CD4-positive, alpha-beta T cell treated with Interleukin-4 for 1 hour (primary cell): ENCODE measurements around the gene MYMK.

ENCODE experiments used
- DNase-seq, 2 donors: peaks; one replicate each; pipeline ENCODE4 v3.0.0-alpha.2; 2020 to 2022

The MYMK gene

DNA sequence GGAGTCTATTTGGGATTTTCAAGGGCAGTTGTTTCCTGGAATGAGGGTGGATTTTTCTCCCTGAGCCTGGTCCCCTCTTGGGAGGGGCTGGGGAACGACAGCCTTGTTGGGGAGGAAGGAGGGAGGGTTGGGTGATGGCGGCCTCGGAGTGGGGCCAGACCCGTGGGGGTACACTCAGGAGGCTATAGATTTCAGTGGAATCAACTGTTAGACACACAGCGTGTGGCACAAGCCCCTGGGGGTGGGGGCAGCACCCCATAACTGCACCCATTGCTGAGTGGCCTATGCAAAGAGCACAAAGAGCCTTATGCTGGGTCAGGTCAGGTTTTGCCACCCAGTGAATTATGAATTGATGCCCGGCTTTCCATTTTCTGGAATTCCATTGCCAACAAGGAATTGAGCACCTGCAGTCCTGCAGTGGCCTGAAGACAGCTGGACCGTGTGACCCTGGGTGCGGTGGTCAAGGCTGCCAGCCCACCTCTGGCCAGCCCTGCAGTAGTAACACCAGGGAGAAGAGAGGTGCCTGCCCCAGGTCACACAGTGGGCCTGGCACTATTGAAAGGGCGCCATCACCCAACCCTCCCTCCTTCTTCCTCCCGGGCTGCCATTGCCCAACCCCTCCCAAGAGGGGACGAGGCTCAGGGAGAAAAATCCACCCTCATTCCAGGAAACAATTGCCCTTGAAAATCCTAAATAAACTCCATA, 8.4 kb downstream of the MYMK start:
- no peak for DNase-seq

DNA sequence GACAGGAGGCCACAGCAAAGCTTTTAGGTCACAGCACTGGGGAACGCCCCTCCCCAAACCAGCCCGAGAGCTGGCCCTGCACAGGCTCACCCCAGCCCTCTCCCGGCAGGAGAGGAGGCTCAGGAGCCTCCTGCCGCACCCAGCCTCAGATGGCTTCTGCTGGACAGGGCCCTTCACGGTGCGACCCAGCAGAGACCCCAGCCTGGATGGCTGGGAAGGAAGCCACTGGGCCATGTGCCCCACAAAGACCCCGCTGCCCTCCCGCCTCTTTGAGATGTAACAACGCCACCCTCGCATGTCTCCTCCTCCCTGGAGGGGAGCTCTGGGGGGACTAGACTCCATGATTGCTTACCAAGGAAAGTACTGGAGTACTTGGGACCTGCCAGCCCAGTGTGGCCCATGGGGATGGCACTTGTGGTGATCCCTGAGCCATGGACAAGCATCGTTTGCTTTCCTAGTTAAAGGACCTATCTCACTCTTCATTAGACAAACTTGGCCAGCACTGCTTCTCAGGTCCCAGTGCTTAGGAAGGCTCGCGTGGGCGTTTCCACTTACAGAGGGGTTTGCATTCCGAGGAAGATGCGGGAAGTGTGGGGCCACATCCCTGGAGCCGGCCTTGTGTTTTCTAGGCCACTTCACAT, 9.0 kb downstream of the MYMK start:
- no peak for DNase-seq

DNA sequence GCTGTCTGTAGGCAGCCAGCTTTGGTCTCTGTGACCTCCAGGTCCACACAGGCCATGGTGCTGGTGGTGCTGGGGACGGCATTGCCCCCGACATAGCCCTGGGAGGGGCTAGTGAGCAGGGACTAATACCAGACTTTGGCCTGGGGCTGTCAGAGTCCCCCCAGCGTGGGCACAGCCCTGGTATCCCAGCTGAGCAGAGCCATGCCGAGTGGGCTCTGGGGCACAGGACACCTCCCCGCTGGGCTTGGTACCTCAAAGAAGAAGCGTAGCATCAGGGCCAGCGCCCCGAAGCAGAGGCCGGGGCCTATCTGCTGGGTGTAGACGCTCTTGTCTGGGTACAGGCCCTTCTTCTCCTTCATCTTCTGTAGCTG, 9.5 kb downstream of the MYMK start:
- DNase-seq = no peak

DNA sequence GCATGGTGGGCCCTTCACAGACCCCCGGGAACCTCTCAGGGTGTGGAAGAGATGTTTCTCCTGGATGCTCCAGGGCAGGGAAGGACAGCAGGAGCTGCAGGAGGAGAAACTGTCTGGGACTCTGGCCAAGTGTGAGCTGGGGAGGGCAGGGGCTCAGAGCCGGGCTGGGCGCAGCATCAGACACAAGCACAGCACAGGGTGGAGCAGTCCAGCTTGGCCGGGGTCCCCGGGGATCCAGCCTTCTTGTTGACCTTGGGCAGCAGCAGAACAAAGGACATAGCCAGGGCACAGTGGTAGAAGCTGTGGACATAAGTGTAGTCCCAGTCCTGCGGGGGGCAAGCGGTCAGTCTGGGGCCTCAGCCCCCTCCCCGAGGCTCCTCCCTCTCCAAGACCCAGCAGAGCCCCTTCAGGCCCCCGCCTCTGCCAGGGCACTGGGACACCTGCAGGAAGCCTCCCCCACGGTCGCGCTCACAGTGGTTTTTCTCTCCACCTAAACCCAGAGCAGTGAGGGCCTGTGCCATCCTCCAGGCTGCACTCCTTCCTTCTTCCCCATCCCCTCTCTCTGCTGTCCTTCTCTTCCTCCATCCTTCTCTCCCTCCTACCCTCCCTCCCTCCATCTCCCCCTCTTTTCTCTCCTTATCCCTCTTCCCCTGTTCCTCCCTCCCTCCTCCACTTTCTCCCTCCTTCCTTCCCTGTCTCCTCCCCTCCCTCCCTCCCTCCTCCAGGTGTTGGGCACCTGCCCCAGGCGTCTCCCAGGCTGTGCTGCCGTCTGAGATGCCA, 10.1 kb downstream of the MYMK start:
- DNase-seq = no peak

DNA sequence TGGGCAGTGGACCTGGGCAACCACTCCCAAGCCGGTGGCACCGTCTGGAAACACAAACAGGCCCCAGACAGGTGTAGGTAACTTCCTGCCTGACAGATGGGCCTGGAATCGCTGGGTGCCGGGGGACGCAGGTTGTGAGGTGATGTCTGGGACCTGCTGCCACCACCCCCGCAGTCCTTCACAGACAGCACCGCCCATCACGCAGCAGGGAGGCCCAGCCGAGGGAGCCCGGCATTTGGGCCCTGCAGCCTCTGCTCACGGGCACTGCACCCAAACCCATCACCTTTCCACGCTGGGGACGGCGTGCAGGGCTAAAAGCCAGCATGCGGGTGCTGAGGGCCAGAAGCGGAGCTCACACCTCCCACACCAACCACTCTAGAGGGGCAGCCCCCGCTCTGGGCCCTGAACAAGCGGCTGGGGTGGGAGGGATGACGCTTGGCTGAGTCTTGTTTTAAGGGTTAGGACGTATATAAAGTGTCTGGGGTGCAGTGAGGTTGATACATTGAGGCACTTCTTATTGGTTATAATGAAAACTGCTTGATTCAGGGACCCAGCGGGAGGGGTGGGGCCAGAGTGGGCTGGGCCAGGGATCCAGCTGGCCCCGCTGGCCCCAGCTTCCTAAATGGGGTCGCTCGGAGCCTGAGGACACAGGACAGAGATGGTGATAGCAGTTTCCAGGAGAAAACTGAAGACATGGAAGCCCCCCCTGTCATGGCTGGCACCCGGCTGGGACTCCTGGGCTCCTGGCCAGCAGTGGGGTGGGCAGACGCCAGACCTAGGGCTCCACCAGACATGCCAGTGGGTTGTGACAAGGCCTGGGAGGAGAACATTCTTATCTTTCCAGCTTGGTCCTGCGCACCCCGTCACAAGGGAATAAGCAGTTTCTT, 11.3 kb downstream of the MYMK start:
- DNase-seq = no peak

- DNase-seq = no peak
Observed at GRCh38 chr9:133512253-133513213, 12.2 kb downstream of the MYMK start.

DNA sequence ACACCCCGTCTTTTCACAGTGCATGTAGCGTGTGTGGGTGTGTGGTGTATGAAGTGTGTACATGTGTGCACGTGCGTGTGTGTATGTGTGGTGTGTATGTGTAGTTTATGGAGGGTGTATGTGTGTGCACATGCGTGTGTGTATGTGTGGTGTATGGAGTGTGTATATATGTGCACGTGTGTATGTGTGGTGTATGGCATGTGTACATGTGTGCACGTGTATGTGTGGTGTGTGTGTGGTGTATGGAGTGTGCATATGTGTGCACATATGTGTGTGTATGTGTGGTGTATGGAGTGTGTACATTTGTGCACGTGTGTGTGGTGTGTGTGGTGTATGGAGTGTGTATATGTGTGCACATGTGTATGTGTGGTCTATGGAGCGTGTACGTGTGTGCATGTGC, 13.2 kb downstream of the MYMK start:
- DNase-seq = no peak

- no peak for DNase-seq
Observed at GRCh38 chr9:133510926-133511505, 13.7 kb downstream of the MYMK start.

DNA sequence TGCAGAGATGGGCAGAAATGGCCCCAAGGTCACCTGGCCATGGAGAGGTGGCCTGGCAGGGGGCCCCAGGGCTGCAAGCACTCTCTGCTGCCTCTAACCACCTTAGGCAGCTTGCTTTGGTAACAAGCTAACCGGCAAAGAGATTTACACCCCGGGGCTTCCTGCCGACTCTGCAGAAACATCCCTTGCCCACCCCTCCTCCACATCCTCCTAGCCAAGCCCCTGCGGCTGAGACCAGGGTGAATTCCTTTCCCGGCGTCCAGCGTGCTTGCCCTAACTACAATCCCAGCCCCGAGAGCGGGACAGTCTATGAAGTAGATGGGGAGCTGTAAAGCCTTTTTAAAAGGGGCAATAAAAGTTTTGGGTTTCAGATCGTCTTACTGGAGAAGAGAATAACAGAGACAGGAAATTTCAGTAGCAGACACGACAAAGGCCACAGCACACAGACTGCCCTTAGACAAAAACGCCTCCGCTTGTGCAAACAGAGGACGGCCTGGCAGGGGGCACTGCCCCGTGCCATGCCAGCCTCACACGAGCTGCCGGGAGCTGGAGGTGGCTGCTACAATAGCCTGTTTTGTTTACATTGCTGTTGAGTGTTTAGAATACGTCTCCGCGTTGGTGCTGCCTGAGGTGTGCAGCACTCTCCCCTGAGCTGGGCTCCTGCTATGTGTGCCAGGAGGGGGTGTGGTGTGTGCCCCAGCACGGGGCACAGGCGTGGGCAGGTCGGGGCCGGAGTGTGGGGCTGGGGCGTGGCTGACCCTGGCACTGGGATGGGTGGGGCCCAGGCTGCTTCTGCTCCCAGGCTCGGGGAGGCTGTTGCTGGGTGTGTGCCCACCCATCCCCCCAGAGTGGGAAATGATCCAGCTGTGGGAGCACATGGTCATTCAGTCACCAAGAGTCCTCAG, 15.3 kb downstream of the MYMK start:
- DNase-seq = peak in 1 of 2 donors; percentile 13

DNA sequence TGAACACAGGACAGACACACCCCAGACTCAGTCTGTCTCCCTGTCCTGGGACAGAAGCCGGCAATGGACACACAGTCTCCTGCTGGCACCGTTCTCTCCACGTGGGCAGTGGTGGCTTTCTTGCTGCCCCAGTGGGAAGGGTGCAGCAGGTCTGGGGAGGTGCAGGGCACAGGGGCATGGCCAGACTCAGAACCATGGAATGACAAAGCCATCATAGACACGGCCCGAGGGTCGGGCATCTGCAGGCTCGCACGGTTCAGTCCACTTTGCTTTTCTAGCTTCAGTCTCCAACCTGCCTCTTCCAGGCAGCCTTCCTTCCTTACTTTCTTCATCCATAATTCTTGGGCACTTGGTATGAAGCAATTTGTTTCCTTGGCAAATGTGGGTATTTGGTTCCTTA, 16.7 kb downstream of the MYMK start:
- no peak for DNase-seq

DNA sequence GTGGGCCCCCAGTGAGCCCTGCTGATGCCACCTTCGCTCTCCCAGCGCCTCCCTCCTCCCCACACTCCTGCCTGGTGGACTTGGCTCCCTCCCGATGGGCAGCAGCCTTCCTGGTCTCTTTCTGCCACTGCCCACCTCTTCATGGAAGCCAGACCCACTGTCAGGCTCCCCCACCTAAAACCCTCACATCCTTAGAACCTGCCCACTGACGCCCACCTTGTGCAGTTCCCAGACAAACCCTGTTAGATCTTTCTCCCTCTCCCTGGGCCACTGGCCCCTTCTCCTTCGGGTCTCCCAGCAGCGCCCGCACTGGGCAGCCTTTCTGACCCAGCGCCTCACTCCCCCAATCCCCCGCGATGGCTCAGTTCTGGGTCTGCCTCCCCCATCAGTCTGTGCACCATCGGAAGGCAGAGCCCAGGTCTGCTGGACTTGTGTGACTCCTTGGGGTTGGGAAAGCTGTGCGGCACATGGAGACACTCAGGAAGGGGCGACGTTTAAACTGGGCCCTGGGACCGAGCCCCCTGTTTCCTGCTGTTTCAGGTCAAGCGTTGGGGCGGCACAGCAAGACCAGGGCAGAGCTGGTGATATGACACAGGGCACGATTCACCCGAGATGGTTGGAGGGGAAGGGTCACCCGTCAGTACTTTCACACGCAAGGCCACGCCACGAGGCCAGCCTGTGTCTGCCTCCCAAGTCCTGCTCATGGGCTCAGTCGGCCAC, 17.4 kb downstream of the MYMK start:
- DNase-seq = no peak

DNA sequence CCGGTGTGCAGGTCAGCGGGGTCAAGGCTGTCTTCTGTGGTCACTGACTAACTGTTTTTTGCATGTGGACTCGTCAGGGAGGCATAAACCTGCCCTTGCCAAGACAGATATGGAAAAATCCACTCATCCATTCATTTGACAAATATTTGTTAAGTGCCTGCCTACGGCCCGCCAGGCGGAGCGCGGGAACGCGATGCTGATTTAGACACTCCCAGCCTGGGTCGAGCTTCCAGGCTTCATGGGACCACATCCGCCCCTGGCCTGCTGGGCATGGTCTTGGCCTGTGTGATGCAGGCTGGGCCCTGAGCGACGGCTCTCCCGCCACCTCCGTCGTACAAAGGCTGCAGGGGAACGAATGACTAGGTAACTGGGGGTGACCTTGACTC, 18.1 kb downstream of the MYMK start:
- no peak for DNase-seq

GRCh38 chr9:133505901-133506652, 18.7 kb downstream of the MYMK start:
- no peak for DNase-seq

DNA sequence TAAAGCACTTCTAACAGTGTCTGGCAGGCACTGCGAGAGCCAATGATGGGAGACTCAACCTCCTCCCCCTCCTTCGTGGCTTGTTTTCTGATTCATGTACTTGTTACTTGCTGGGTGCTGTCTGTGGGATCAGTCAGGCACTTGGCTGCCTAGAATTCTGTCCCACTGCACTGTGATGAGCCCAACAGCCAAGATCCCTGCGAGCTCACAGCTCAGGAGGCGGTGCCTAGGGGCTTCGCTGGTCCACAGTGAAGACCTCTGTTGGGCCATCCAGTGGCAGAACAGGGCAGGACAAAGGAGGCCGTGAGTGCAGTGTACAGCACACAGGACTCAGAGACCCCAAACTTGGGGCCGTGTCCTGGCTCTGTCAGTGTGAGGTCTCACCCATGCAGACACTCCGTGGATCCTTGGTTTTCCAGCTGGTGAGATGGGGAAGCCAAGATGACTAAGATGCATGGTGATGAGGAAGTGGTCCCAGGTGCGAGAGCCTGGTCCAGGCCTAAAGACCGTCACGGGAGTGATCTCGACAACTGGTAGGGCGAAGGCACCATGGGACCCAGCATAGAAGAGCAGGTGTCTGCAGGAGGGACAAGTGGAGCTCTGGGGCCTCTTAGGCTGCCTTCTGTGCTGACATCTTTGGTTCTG, 19.5 kb downstream of the MYMK start:
- DNase-seq = no peak

GRCh38 chr9:133502112-133502511, 22.6 kb downstream of the MYMK start:
- no peak for DNase-seq

DNA sequence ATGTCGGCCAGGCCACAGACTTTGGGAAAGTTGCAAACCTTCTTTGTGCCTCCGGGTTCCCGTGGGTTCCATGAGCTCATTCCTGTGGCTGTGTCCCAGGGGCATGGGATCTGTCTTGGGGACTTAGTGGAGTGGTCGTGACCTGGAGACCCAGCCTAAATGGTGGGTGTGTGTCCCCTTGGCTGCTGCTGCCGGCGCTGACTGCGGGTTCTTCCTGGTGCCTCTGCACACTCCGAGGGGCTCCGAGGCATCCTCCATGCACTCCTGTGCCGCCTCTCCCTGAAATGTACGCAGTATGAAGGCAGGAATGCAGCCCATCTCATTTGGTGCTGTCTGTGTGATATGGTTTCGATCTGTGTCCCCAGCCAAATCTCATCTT, 24.9 kb downstream of the MYMK start:
- no peak for DNase-seq

- DNase-seq = no peak
Observed at GRCh38 chr9:133499132-133499891, 25.4 kb downstream of the MYMK start.
